ENCODE data around the gene AMFR.

AMFR gene

DNA sequence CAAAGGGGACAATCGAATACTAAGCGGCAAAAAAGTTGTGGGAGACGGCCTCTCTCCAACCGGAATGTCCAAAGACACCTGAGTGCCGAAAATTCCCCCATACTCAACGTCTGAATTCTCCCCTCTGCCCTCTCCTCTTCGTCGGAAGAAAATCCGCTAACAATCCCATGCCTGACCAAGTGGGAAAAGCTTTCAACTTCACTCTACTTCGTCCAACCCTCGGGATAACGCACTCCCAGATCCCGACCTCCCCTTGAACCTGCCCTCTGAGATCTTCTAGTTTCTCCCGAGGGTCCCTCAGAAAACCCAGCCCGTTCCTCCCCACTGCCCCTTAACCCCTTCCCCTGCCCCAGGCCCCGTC is 961 bp downstream of the AMFR start:
- TF ChIP-seq, protein P1, sequence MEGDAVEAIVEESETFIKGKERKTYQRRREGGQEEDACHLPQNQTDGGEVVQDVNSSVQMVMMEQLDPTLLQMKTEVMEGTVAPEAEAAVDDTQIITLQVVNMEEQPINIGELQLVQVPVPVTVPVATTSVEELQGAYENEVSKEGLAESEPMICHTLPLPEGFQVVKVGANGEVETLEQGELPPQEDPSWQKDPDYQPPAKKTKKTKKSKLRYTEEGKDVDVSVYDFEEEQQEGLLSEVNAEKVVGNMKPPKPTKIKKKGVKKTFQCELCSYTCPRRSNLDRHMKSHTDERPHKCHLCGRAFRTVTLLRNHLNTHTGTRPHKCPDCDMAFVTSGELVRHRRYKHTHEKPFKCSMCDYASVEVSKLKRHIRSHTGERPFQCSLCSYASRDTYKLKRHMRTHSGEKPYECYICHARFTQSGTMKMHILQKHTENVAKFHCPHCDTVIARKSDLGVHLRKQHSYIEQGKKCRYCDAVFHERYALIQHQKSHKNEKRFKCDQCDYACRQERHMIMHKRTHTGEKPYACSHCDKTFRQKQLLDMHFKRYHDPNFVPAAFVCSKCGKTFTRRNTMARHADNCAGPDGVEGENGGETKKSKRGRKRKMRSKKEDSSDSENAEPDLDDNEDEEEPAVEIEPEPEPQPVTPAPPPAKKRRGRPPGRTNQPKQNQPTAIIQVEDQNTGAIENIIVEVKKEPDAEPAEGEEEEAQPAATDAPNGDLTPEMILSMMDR (IDR thresholded peaks at IDR 0.05; ENCODE audit: borderline replicate concordance, insufficient read depth, low read depth, low read length) = no peak
- peak overlapping the region; percentile 73 for H3K4me3 ChIP-seq (ENCODE audit: low read depth, low read length)

DNA sequence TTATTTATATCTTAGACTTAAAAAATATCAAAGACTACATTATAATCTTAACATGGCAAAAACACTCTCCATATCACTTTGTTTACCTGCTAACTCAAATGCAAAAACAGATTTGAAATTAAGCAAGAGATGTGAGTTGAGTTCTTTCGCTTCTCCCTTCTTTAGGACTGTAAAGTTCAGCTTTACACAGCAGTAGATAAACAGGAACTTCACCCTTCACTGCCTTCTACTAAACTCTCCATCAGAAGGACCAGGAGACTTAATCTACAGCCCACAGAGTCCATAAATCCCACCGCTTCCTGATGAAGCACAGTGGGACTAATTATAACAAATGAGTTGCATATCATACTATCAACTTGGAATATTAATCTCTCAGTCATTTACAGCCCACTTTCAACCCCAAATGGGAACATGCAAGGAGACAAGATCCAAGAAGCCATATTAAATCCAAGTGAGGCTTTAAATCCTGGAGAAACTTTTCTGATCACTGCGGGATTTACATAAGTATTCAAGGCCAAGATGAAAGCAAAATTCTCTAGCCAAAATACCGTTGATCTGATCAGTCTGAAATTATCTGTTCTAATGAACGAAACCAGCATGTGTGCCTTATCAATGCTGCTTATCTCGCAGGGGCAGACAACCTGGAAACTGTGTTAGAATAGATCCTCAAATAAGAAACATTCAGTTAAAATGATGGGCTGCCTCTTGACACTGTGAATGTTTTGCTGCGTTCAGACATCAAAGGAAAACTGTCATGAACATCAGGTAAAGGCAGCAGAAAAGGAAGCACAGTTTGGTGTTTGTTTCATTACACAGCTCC is 1.6 kb downstream of the AMFR start:
- TF ChIP-seq, protein P1 (IDR thresholded peaks at IDR 0.05; ENCODE audit: borderline replicate concordance, insufficient read depth, low read depth, low read length) = no peak
- peak overlapping the region; percentile 73 for H3K4me3 ChIP-seq (ENCODE audit: low read depth, low read length)

DNA sequence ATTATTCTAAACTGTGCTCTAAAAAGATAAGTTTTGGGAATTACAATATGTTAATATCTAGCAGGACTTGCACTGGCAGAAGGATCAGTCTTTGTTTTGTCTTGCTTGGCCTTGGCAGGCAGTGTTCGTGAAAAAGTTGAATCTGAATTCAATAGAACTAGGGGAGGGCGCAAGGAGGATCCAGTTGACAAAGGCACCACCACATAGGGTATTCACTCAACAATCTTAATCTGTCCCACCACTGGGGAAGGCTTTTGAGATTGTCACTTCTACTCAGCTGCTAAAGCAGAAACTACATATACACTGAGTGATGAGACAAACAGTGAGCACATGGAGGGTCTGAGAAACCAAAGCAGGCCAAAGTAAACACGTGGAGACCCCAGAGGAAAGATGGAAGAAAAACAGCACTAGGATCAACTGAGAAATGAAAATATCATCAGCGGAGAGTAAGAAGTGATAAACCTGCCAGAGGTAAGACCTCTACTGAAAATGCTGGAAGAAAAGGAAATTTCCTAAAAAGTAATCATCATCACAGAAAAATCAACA is 2.4 kb downstream of the AMFR start:
- TF ChIP-seq, protein P1 (IDR thresholded peaks at IDR 0.05; ENCODE audit: borderline replicate concordance, insufficient read depth, low read depth, low read length) = no peak
- no peak overlapping the region for H3K4me3 ChIP-seq (ENCODE audit: low read depth, low read length)

DNA sequence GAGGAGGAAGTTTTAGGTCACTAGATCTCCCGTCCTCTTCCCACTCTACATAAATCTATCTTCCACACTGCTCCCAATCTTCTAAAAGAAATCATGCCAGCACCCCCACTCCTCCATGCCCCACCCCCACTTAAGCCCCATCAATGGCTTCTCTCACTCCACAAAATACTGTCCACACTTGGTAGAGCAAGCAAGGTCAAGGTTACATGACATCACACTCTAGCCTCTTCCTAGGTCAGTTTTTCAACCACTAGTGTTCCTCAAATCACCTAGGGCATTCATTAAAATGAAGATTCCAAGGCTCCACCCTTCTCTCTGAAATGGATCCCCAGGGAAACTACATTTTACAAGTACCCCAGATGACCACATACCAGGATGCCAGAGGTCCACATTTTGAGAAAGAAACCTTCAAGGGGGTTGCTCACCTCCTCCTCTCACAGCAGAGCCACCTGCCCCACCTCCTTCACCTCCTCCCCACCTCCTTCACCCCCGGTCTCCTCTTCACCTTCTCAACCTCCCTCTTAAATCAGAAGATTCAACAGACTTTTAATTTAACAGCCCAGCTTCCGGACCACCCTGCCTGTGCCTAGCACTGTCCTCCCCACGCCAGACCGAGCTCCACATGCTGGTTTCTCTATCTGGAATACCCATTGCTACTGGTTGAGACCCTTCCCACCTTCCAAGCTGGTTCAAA is 3.2 kb downstream of the AMFR start:
- TF ChIP-seq, protein P1 (IDR thresholded peaks at IDR 0.05; ENCODE audit: borderline replicate concordance, insufficient read depth, low read depth, low read length) = no peak
- peak overlapping the region; percentile 26 for H3K4me3 ChIP-seq (ENCODE audit: low read depth, low read length)

DNA sequence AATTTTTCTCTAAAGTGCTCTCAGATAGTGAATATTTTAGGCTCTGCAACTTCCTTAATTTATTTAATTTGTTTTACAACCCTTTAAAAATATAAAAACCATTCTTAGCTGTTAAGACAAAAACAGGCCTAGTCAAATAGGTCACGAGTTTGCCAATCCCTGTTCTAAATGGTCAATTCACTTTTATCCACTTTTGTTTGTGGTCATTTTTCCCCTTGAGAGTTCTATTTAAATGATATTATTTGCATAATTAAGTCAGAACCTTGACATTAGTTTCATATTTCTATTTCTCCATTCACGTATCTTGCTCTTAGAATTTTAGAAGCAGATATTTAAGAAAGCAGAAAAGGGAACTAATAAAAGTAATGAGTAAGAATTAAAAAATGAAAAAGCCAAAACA is 4.0 kb downstream of the AMFR start:
- TF ChIP-seq, protein P1 (IDR thresholded peaks at IDR 0.05; ENCODE audit: borderline replicate concordance, insufficient read depth, low read depth, low read length) = no peak
- H3K4me3 ChIP-seq (ENCODE audit: low read depth, low read length) = no peak overlapping the region

DNA sequence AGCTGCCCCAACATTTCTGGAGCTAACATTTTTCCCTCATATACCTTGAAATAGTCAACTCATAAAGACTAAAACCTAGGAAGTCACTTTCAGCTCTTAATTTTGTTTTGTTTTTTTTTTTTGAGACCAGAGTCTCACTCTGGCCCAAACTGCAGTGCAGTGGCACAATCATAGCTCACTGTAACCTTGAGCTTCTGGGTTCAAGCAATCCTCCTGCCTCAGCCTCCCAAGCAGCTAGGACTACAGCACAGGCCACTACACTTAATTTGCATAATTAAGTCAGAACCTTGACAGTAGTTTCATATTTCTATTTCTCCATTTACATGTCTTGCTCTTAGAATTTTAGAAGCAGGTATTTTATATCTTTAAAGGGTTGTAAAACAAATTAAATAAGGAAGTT is 4.7 kb downstream of the AMFR start:
- H3K4me3 ChIP-seq (ENCODE audit: low read depth, low read length) = no peak overlapping the region
- TF ChIP-seq, protein P1 (IDR thresholded peaks at IDR 0.05; ENCODE audit: borderline replicate concordance, insufficient read depth, low read depth, low read length) = no peak

Measured in GM12875 (cell line).